H9 (cell line): ENCODE measurements around the gene MUS81. TPM values are rescaled to one million over a fixed set of nuclear protein-coding genes. Genes with fewer than 3 reads are reported as not detected.

Source experiments
- DNase-seq: peaks from one replicate; pipeline ENCODE4 v3.0.0-alpha.2; 2017
- H2AFZ ChIP-seq: one replicate; pipeline ENCODE4 v1.6.1; 2013; ENCODE audit warnings: mild to moderate bottlenecking, low read length, control low read depth, moderate library complexity
- H2AK5ac ChIP-seq: 2 replicates; pipeline ENCODE4 v1.6.1; 2013; ENCODE audit warnings: low read length, control low read depth, mixed read lengths; ENCODE audit not compliant: insufficient read length
- H2BK120ac ChIP-seq: one replicate; pipeline ENCODE4 v1.6.1; 2013; ENCODE audit warnings: low read depth, mild to moderate bottlenecking, low read length, control low read depth, inconsistent platforms; ENCODE audit not compliant: poor library complexity, severe bottlenecking
- H2BK12ac ChIP-seq: 2 replicates; pipeline ENCODE4 v1.6.1; 2013; ENCODE audit warnings: low read length, control low read depth, mixed read lengths, low read depth; ENCODE audit not compliant: insufficient read length
- H2BK15ac ChIP-seq: 2 replicates; pipeline ENCODE4 v1.6.1; 2013; ENCODE audit warnings: low read depth, low read length, control low read depth
- H2BK20ac ChIP-seq: one replicate; pipeline ENCODE4 v1.6.1; 2013; ENCODE audit warnings: low read depth, mild to moderate bottlenecking, low read length, control low read depth, inconsistent platforms; ENCODE audit not compliant: poor library complexity, severe bottlenecking
- H2BK5ac ChIP-seq: 2 replicates; pipeline ENCODE4 v1.6.1; 2013; ENCODE audit warnings: low read length, control low read depth, mixed read lengths; ENCODE audit not compliant: insufficient read length
- H3K14ac ChIP-seq: 2 replicates; pipeline ENCODE4 v1.6.1; 2013; ENCODE audit warnings: low read length, control low read depth; ENCODE audit not compliant: insufficient read depth
- H3K18ac ChIP-seq: 2 replicates; pipeline ENCODE4 v1.6.1; 2013; ENCODE audit warnings: low read depth, mild to moderate bottlenecking, mixed read lengths, low read length, control low read depth; ENCODE audit not compliant: insufficient read length
- H3K23ac ChIP-seq: 2 replicates; pipeline ENCODE4 v1.6.1; 2013; ENCODE audit warnings: low read length, control low read depth, mixed read lengths, low read depth; ENCODE audit not compliant: insufficient read length
- H3K23me2 ChIP-seq: 2 replicates; pipeline ENCODE4 v1.6.1; 2013; ENCODE audit warnings: low read depth, mild to moderate bottlenecking, mixed read lengths, low read length, control low read depth; ENCODE audit not compliant: insufficient read length, poor library complexity, severe bottlenecking
- H3K27ac ChIP-seq: 2 replicates; pipeline ENCODE4 v1.5.1; 2013; ENCODE audit warnings: low read length, control low read depth, mixed read lengths, low read depth; ENCODE audit not compliant: insufficient read length
- H3K27me3 ChIP-seq: 2 replicates; pipeline ENCODE4 v1.6.1; 2013; ENCODE audit warnings: low read length, control low read depth, inconsistent platforms; ENCODE audit not compliant: insufficient read depth
- H3K4ac ChIP-seq: 2 replicates; pipeline ENCODE4 v1.6.1; 2013; ENCODE audit warnings: low read depth, mild to moderate bottlenecking, control low read depth, inconsistent platforms, low read length, moderate library complexity
- H3K4me1 ChIP-seq: 2 replicates; pipeline ENCODE4 v1.6.1; 2013; ENCODE audit warnings: low read length, control low read depth, inconsistent platforms; ENCODE audit not compliant: insufficient read depth
- H3K4me2 ChIP-seq: 2 replicates; pipeline ENCODE4 v1.6.1; 2013; ENCODE audit warnings: low read length, control low read depth, mixed read lengths; ENCODE audit not compliant: insufficient read length, insufficient read depth
- H3K56ac ChIP-seq: 2 replicates; pipeline ENCODE4 v1.6.1; 2013; ENCODE audit warnings: low read depth, mild to moderate bottlenecking, mixed read lengths, low read length, control low read depth; ENCODE audit not compliant: insufficient read length
- H3K79me1 ChIP-seq: 2 replicates; pipeline ENCODE4 v1.6.1; 2013; ENCODE audit warnings: low read depth, mild to moderate bottlenecking, moderate library complexity, low read length, control low read depth, inconsistent platforms; ENCODE audit not compliant: insufficient read depth, poor library complexity, severe bottlenecking
- H3K79me2 ChIP-seq: 2 replicates; pipeline ENCODE4 v1.6.1; 2013; ENCODE audit warnings: low read length, control low read depth, inconsistent platforms; ENCODE audit not compliant: insufficient read depth
- H3K9ac ChIP-seq: 2 replicates; pipeline ENCODE4 v1.6.1; 2013; ENCODE audit warnings: low read length, control low read depth, mixed read lengths; ENCODE audit not compliant: insufficient read length; ENCODE audit errors: extremely low read depth
- H3K9me3 ChIP-seq: one replicate; pipeline ENCODE4 v1.6.1; 2013; ENCODE audit warnings: low read depth, low read length, inconsistent platforms; ENCODE audit not compliant: control insufficient read depth
- H3T11ph ChIP-seq: one replicate; pipeline ENCODE4 v1.6.1; 2013; ENCODE audit warnings: mild to moderate bottlenecking, low read length, control low read depth, inconsistent platforms
- H4K20me1 ChIP-seq: one replicate; pipeline ENCODE4 v1.6.1; 2013; ENCODE audit not compliant: control insufficient read depth, insufficient read length, insufficient read depth
- H4K5ac ChIP-seq: 2 replicates; pipeline ENCODE4 v1.6.1; 2013; ENCODE audit warnings: low read depth, mild to moderate bottlenecking, mixed read lengths, low read length, control low read depth; ENCODE audit not compliant: insufficient read length
- H4K8ac ChIP-seq: replicated peaks from 2 replicates; pipeline ENCODE4 v1.6.1; 2013; ENCODE audit warnings: low read length, control low read depth, mixed read lengths, low read depth; ENCODE audit not compliant: insufficient read length
- H4K91ac ChIP-seq: 2 replicates; pipeline ENCODE4 v1.6.1; 2013; ENCODE audit warnings: low read depth, mild to moderate bottlenecking, moderate library complexity, mixed read lengths, low read length, control low read depth; ENCODE audit not compliant: insufficient read length
- H3K27ac Mint-ChIP-seq, 3 experiments: 2 replicates in 2 of 3; 3 replicates in 1 of 3; pipeline ENCODE4 v1.8.0; 2020 to 2021; ENCODE audit warnings: mixed read lengths in 3 of 3, mild to moderate bottlenecking in 1 of 3, moderate library complexity in 1 of 3
- H3K27me3 Mint-ChIP-seq: 2 replicates; pipeline ENCODE4 v1.8.0; 2021; ENCODE audit warnings: low read depth, mild to moderate bottlenecking, moderate library complexity, mixed read lengths
- H3K36me3 Mint-ChIP-seq, 3 experiments: 2 replicates in 2 of 3; 3 replicates in 1 of 3; pipeline ENCODE4 v1.8.0; 2020 to 2021; ENCODE audit warnings: low read depth in 3 of 3, mixed read lengths in 3 of 3; ENCODE audit not compliant: insufficient read depth in 1 of 3
- H3K4me1 Mint-ChIP-seq, 2 experiments: 2 replicates each; pipeline ENCODE4 v1.8.0; 2020; ENCODE audit warnings: mixed read lengths in 2 of 2
- H3K4me3 Mint-ChIP-seq, 2 experiments: 2 replicates in 1 of 2; 3 replicates in 1 of 2; pipeline ENCODE4 v1.8.0; 2020 to 2021; ENCODE audit warnings: mild to moderate bottlenecking in 2 of 2, mixed read lengths in 2 of 2, moderate library complexity in 1 of 2
- H3K9me3 Mint-ChIP-seq, 2 experiments: 2 replicates in 1 of 2; 3 replicates in 1 of 2; pipeline ENCODE4 v1.8.0; 2020; ENCODE audit warnings: mild to moderate bottlenecking in 2 of 2, mixed read lengths in 2 of 2, moderate library complexity in 1 of 2
- WGBS: extraction: QIAGEN DNeasy Blood & Tissue Kit; methylation state at CpG from one replicate; pipeline ENCODE4 v1.1.7; 2013; ENCODE audit warnings: missing lambda C conversion rate, low lambda C conversion rate, mixed read lengths; ENCODE audit not compliant: insufficient read length; ENCODE audit errors: extremely low coverage; 5-methylcytosine and 5-hydroxymethylcytosine counted together
- total RNA-seq: library from RNA; stranded (reverse); gene quantifications from 2 replicates; pipeline ENCODE4 v1.2.1, GENCODE V29; 2021
- TF ChIP-seq, protein P1 (sequence below): fragments of 200-600 bp; sonication (generic); conservative IDR thresholded peaks from 3 replicates; pipeline ENCODE4 v1.8.0; 2021; ENCODE audit warnings: antibody characterized with exemption, mild to moderate bottlenecking

Gene MUS81
- total RNA-seq, 1 experiment from 2014 or later, result 49.2 TPM

DNA sequence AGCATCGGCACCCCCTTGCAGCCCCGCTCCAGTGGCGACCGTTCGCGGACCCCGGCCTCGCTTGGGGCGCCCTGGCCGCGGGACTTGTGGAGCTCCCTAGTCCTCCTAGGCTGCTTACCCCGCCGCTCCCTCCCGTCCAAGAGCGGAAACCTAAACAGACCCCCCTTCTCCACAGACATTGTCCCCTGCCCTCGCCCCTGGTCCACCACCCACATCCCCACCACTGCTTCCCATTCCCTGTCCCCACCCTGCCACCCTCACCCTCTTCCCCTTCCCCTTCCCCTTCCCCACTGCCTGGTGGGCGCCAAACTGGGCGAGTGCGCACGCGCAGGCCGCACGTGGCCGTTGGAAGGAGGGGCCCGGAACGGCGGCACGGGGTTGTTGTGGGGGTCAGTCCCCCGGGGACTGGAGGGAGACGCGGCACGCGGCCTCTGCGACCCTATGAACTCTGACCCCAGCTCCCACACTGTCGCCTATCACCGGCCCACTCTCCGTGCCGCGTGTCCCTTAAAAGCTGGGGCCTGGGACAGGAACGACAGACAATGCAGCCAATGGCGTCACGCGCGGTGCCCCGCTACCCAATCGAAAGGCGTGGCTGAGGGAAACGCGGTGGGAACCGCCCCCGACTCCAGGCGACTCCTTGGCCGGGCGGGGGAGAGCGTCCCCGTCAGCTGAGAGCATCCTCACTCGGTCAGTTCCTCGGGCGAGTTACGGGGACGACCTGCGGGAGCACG is 26.8 kb upstream of the MUS81 start, which contains the start of gene SNX32:
Gene SNX32, plus strand, starts transcription at position 667 of the 734 bp plus-strand sequence. CDS start 103 bp downstream, outside the sequence.
- WGBS, result no CpG with 5 or more reads among the region's 63 CpGs
- H3K56ac ChIP-seq, result no peak within 1 kb of the TSS
- H3K27ac Mint-ChIP-seq, result 0 out of 7 replicates have a peak within 1 kb of the TSS, but pooled peaks of 1 of the 3 experiments have one; percentile 68
- no peak within 1 kb of the TSS for H2BK12ac ChIP-seq
- H2BK120ac ChIP-seq, result no peak within 1 kb of the TSS
- H3K9ac ChIP-seq, result peak within 1 kb of the TSS; percentile 33
- no peaks in the 10 kb centered on the region for H3K9me3 ChIP-seq
- DNase-seq, result peak; percentile 94
- H3K36me3 Mint-ChIP-seq, result peaks cover 0 to 2% (median 1%) of the 10 kb centered on the region in 3 experiments; a peak in 2 of 7 replicates
- H3K27me3 Mint-ChIP-seq, result peaks cover 30% of the 10 kb centered on the region
- H3T11ph ChIP-seq, result no peak within 1 kb of the TSS
- H3K27me3 ChIP-seq, result peaks cover 2% of the 10 kb centered on the region
- H4K5ac ChIP-seq, result no peak within 1 kb of the TSS
- peak within 1 kb of the TSS; percentile 71 for H3K4me2 ChIP-seq
- H3K4me3 Mint-ChIP-seq, result no peak within 1 kb of the TSS
- H2BK20ac ChIP-seq, result no peak within 1 kb of the TSS
- peaks cover 5% of the 10 kb centered on the region; the same call in 1 of the 2 replicates for H3K4me1 ChIP-seq
- no peak within 1 kb of the TSS for H2AFZ ChIP-seq
- no peak within 1 kb of the TSS for H2BK5ac ChIP-seq
- H3K27ac ChIP-seq, result no peak within 1 kb of the TSS
- no peak within 1 kb of the TSS for H3K4ac ChIP-seq
- H2AK5ac ChIP-seq, result no peak within 1 kb of the TSS
- TF ChIP-seq, protein P1, sequence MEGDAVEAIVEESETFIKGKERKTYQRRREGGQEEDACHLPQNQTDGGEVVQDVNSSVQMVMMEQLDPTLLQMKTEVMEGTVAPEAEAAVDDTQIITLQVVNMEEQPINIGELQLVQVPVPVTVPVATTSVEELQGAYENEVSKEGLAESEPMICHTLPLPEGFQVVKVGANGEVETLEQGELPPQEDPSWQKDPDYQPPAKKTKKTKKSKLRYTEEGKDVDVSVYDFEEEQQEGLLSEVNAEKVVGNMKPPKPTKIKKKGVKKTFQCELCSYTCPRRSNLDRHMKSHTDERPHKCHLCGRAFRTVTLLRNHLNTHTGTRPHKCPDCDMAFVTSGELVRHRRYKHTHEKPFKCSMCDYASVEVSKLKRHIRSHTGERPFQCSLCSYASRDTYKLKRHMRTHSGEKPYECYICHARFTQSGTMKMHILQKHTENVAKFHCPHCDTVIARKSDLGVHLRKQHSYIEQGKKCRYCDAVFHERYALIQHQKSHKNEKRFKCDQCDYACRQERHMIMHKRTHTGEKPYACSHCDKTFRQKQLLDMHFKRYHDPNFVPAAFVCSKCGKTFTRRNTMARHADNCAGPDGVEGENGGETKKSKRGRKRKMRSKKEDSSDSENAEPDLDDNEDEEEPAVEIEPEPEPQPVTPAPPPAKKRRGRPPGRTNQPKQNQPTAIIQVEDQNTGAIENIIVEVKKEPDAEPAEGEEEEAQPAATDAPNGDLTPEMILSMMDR, result no peak
- no peaks in the 10 kb centered on the region for H3K79me1 ChIP-seq
- peaks cover 4 to 14% of the 10 kb centered on the region in 2 experiments for H3K4me1 Mint-ChIP-seq
- H3K79me2 ChIP-seq, result no peaks in the 10 kb centered on the region
- no peak within 1 kb of the TSS for H3K23ac ChIP-seq
- no peak within 1 kb of the TSS for H4K8ac ChIP-seq
- no peak within 1 kb of the TSS for H4K91ac ChIP-seq
- H3K23me2 ChIP-seq, result peaks cover 8% of the 10 kb centered on the region
- H4K20me1 ChIP-seq, result no peaks in the 10 kb centered on the region
- no peak within 1 kb of the TSS for H2BK15ac ChIP-seq
- H3K18ac ChIP-seq, result peak within 1 kb of the TSS; percentile 78
- H3K9me3 Mint-ChIP-seq, result peaks cover 0 to 6% of the 10 kb centered on the region in 2 experiments; a peak in 1 of 5 replicates
- peak within 1 kb of the TSS; percentile 90; the same call in 1 of the 2 replicates for H3K14ac ChIP-seq
